Skeletal muscle satellite cell (primary cell): ENCODE data around the gene CLRN3.

Experiments used
- H3K27me3 ChIP-seq: 2 replicates; pipeline ENCODE4 v1.7.0; 2013; ENCODE audit warnings: low read length; ENCODE audit not compliant: control insufficient read depth, insufficient read depth
- H3K36me3 ChIP-seq: 2 replicates; pipeline ENCODE4 v1.7.0; 2013; ENCODE audit warnings: mild to moderate bottlenecking, control low read depth, low read length; ENCODE audit not compliant: insufficient read depth
- H3K4me1 ChIP-seq: 2 replicates; pipeline ENCODE4 v1.7.0; 2013; ENCODE audit warnings: low read length; ENCODE audit not compliant: control insufficient read depth, insufficient read depth
- H3K4me2 ChIP-seq: 2 replicates; pipeline ENCODE4 v1.7.0; 2013; ENCODE audit warnings: mild to moderate bottlenecking, low read length
- H3K4me3 ChIP-seq: 2 replicates; pipeline ENCODE4 v1.7.0; 2013; ENCODE audit warnings: low read length
- H3K9ac ChIP-seq: 2 replicates; pipeline ENCODE4 v1.7.0; 2013; ENCODE audit warnings: mild to moderate bottlenecking, low read depth, low read length, moderate library complexity
- H3K9me3 ChIP-seq: replicated peaks from 2 replicates; pipeline ENCODE4 v1.7.0; 2013; ENCODE audit warnings: mild to moderate bottlenecking, control low read depth, low read length

The CLRN3 gene

DNA sequence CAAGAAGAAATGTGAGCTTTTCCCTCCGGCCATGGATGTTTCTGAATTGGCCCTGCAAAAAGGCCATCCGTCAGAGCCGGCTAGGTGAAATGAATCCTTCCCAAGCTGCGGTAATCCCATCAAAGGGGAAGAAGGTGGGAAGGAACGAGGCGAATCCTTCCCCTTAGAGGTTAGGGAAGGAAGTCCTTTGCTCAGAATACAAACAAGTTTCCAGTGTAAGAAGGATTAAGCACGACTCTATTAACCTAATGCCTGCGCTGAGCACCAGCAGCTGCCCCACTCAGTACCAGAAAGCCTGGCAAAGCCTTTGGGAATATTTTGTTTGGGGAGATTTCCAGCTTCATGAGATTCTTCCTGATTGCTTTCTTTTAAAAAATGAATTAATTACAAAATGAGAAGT lies 42.8 kb downstream of the CLRN3 start:
- Histone ChIP-seq H3K36me3 (no peaks in the 10 kb centered on the region), H3K9me3 (no peaks in the 10 kb centered on the region), H3K4me3 (no peak overlapping the region), H3K4me2 (no peak overlapping the region), H3K4me1 (no peaks in the 10 kb centered on the region), H3K9ac (no peak overlapping the region), H3K27me3 (peaks cover 13% of the 10 kb centered on the region)

DNA sequence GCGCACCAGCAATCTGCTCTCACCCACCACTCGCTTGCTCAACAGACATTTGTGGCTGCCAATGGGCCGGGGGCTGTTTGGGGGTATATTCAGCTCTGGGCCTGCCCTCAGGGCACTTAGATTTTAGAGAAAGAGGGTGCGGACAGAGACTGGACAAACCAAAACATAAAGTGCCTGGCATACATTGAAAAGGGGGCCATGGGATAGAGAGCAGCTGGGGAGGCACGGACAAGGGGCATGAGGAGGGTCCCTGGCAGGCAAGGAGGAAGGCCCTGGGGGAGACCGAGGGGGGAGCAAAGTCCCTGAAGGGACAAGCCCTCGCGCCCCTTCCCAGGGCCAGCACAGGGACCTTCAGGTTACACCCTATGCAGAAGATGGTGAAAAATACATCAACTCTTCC lies 43.5 kb downstream of the CLRN3 start:
- Histone ChIP-seq H3K9ac (no peak overlapping the region), H3K4me2 (no peak overlapping the region), H3K4me3 (no peak overlapping the region), H3K36me3 (no peaks in the 10 kb centered on the region), H3K4me1 (no peaks in the 10 kb centered on the region), H3K27me3 (peaks cover 13% of the 10 kb centered on the region), H3K9me3 (no peaks in the 10 kb centered on the region)

DNA sequence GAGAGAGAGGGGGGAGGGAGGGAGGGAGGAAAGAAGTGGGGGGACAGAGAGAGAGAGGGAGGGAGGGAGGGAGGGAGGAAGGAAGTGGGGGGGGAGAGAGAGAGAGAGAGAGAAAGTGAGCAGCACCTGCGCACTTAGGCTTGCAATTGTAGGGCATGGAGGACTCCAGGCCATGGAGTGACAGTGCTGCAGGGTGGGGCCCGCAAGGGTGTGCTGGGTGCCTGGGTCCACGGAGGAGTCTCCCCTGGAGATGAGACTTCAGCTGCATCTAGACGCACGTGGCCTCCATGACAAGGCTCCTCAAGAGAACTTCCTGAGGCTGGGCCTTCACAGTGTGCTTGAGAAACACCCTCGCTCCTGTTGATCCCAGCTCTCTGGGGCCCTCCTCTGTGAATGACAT lies 44.5 kb downstream of the CLRN3 start:
- Histone ChIP-seq H3K4me1 (no peaks in the 10 kb centered on the region), H3K4me2 (no peak overlapping the region), H3K4me3 (no peak overlapping the region), H3K36me3 (no peaks in the 10 kb centered on the region), H3K9me3 (no peaks in the 10 kb centered on the region), H3K9ac (no peak overlapping the region), H3K27me3 (peaks cover 16% of the 10 kb centered on the region)

DNA sequence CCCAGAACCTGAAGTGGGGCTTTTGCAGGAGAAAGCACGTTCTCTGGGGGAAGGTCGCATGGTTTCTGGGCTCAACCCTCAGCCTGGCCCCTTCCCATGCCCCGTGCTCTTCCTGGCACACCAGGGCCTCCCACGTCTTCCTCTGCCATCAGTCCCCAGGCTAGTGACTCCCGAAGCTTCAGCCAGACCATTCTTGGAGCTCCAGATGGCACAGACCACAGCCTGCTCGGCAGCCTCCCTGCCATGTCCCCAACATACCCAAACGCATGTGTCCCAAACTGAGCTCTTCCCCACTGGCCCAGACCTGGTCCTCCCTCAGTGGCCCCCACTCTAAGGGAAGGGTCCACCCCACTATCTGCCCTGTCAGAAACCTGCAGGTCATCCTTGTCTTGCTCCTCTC lies 47.0 kb downstream of the CLRN3 start:
- H3K9me3 ChIP-seq = no peaks in the 10 kb centered on the region
- H3K36me3 ChIP-seq = no peaks in the 10 kb centered on the region
- H3K4me3 ChIP-seq = no peak overlapping the region
- no peaks in the 10 kb centered on the region for H3K4me1 ChIP-seq
- no peak overlapping the region for H3K9ac ChIP-seq
- H3K4me2 ChIP-seq = no peak overlapping the region
- H3K27me3 ChIP-seq = peaks cover 25% of the 10 kb centered on the region

DNA sequence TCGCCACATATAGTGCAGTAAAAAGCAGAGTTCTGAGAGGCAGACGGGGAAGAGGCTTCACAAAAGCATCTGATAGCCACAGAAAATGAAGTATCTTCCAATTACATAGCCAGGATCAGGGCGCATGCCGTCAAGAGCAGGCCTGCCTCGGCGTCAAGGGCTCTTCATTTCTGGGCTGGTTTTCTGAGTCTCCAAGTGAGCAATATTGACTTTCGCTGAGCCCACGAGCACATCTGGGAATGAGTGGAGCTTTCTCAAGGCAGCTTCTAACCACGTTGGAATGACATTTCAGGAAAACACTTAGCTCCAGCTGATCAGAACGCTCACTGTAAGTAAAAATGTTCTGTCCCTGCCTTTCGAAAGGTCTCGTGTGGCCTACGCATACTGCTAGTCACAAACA lies 51.9 kb downstream of the CLRN3 start:
- Histone ChIP-seq H3K4me2 (no peak overlapping the region), H3K36me3 (no peaks in the 10 kb centered on the region), H3K9ac (no peak overlapping the region), H3K4me3 (no peak overlapping the region), H3K27me3 (peaks cover 25% of the 10 kb centered on the region), H3K4me1 (no peaks in the 10 kb centered on the region), H3K9me3 (no peaks in the 10 kb centered on the region)

DNA sequence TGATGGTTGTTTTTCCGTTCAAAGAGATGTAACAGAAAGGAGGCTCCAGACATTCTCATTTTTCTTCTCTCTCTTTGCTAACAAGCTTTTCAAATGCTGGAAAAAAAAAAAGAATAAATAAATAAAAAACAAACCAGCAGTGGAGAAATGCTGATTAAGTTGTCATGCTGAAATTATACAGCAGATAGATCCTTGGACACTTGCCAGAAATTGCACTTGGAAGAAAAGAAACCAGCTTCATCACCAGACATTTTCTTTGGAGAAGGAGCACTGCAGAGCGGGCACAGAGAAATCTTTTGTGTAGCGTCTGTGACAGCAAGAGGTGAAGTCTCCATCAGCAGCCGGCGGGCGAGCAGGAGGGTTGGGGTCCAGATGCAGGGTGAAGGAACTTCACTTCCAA lies 55.8 kb downstream of the CLRN3 start:
- H3K36me3 ChIP-seq = no peaks in the 10 kb centered on the region
- H3K4me1 ChIP-seq = no peaks in the 10 kb centered on the region
- H3K4me3 ChIP-seq = no peak overlapping the region
- no peak overlapping the region for H3K4me2 ChIP-seq
- H3K9me3 ChIP-seq = no peaks in the 10 kb centered on the region
- peaks cover 12% of the 10 kb centered on the region for H3K27me3 ChIP-seq
- H3K9ac ChIP-seq = no peak overlapping the region

DNA sequence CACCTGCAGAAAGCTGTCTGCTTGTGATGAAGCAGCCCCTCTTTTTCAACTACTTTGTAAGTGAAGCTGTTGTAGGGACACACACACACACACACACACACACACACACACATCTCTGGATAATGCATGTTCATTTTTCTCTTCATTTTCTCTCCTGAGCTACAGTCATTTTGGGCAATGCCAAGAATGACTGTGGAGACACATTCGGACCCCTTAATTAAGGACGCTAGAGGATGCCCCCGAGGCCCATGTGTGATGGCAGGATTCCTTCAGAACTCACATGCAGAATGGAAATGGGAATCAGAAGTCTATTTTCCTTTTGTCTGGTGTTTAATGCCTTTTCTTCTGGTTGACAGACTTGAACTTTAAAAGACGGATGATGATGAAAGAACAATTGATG lies 56.6 kb downstream of the CLRN3 start:
- H3K9ac ChIP-seq = no peak overlapping the region
- H3K4me3 ChIP-seq = no peak overlapping the region
- H3K4me1 ChIP-seq = no peaks in the 10 kb centered on the region
- H3K27me3 ChIP-seq = peaks cover 16% of the 10 kb centered on the region
- no peak overlapping the region for H3K4me2 ChIP-seq
- no peaks in the 10 kb centered on the region for H3K36me3 ChIP-seq
- H3K9me3 ChIP-seq = no peaks in the 10 kb centered on the region

DNA sequence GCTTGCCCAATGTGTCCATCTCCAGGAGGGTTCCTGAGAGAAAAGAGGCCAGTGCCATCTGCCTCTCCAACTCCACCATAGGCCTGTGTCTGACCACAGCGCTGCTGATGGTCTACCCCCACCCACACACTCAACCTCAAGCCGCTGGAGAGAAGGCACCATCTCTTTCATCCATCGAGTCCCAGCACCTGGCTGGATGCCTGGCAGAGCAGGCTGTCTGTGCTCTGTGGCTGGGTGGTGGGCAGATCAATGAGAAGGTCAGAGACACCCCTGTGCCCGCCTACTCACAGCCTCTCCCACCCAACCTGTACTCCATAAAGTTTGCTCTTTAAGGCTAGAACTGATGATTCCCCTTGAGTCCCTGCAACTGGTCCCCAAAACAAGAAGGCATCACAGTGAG lies 58.0 kb downstream of the CLRN3 start:
- H3K4me1 ChIP-seq = no peaks in the 10 kb centered on the region
- no peak overlapping the region for H3K4me3 ChIP-seq
- no peak overlapping the region for H3K4me2 ChIP-seq
- no peak overlapping the region for H3K9ac ChIP-seq
- no peaks in the 10 kb centered on the region for H3K36me3 ChIP-seq
- no peaks in the 10 kb centered on the region for H3K9me3 ChIP-seq
- H3K27me3 ChIP-seq = peaks cover 9% of the 10 kb centered on the region

DNA sequence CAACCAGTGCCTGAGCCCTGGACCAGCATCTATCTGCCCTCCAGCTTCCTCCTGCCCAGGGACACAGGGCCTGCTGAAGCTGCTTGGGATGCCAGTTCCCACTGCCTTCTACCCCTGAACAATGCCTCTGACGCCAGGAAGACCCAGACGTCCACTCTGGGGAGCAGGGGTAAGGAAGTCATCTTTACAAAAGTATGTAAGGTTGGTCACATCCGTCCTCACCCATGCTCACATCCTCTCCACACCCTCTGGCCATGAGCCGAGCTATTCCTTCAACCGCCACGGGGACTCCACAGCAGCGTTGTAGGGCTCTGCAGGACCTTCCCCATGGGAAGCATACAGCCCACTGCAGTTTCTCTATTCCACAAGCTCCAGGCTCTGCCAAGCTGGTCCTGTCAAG lies 58.5 kb downstream of the CLRN3 start:
- H3K4me3 ChIP-seq = no peak overlapping the region
- no peaks in the 10 kb centered on the region for H3K36me3 ChIP-seq
- H3K9ac ChIP-seq = no peak overlapping the region
- H3K9me3 ChIP-seq = no peaks in the 10 kb centered on the region
- H3K27me3 ChIP-seq = peaks cover 9% of the 10 kb centered on the region
- H3K4me2 ChIP-seq = no peak overlapping the region
- H3K4me1 ChIP-seq = no peaks in the 10 kb centered on the region

DNA sequence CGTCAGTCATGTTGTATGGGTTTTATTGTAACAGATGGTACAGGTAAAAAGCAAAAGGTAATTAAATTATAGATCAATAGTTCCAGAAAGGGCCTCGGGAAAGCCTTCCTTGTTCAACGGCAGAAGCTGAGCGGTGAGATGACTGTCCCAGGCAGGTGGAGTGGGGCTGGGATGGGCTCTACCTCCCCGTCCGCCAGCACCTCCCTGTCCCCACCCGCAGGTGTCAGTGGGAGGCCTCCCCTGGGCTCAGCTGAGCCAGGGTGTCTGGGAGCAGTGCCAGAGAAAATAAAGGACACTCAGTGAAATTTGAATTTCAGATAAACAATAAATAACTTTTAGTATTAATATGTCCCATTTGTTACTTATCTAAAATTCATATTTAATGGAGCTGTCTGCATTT lies 58.9 kb downstream of the CLRN3 start:
- H3K9ac ChIP-seq = no peak overlapping the region
- no peaks in the 10 kb centered on the region for H3K9me3 ChIP-seq
- H3K36me3 ChIP-seq = no peaks in the 10 kb centered on the region
- peaks cover 9% of the 10 kb centered on the region for H3K27me3 ChIP-seq
- H3K4me3 ChIP-seq = no peak overlapping the region
- H3K4me1 ChIP-seq = no peaks in the 10 kb centered on the region
- H3K4me2 ChIP-seq = no peak overlapping the region

DNA sequence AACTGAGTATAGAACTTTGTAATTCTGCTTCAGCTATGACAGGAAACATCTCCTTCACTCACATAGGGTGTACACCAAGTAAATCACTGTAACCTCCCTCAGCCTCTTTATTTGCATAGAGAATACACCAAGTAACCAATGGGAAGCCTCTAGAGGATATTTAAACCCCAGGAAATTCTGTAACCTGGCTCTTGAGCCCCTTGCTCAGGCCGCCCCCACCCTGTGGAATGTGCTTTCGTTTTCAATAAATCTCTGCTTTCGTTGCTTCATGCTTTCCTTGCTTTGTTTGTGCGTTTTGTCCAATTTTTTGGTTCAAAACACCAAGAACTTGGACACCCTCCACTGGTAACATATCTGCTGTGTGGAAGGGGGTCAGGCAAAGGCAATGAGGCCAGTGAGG lies 60.2 kb downstream of the CLRN3 start:
- H3K4me3 ChIP-seq = no peak overlapping the region
- no peak overlapping the region for H3K9ac ChIP-seq
- no peaks in the 10 kb centered on the region for H3K4me1 ChIP-seq
- no peaks in the 10 kb centered on the region for H3K9me3 ChIP-seq
- H3K27me3 ChIP-seq = peaks cover 9% of the 10 kb centered on the region
- peak overlapping the region; percentile 39 for H3K4me2 ChIP-seq
- no peaks in the 10 kb centered on the region for H3K36me3 ChIP-seq

DNA sequence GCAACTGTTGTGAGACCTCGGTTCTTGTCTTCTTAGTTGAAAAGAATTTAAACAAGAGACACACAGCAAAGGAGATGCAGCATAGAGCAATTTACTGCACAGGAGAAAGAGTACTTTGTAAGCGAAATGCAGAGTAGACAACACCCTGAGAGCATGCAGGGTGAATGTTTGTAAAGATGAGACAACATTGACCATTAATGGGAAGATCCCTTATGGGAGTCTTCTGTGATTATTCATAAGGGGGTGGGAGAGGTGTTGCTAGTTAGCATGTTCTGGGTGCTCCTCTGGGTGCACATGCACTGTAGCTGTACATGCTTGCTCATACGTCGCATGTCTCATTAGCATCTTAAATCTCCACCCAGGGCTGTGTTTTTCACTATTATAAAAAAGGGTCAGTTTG lies 62.3 kb downstream of the CLRN3 start:
- Histone ChIP-seq H3K4me3 (no peak overlapping the region), H3K4me2 (no peak overlapping the region), H3K36me3 (no peaks in the 10 kb centered on the region)

More for the DNA sequence above, 62.3 kb downstream of the CLRN3 start:
- no peaks in the 10 kb centered on the region for H3K9me3 ChIP-seq
- H3K27me3 ChIP-seq = peaks cover 9% of the 10 kb centered on the region
- no peaks in the 10 kb centered on the region for H3K4me1 ChIP-seq
- no peak overlapping the region for H3K9ac ChIP-seq
